Thyroid gland (tissue), 4 donors: ENCODE data around the gene BLM.

Experiments used
- CTCF ChIP-seq, 6 experiments: fragments of 200-600 bp in 3 of 6; fragments of 450-650 bp in 3 of 6; sonication (generic) in 3 of 6; IDR thresholded peaks; one replicate each; pipeline ENCODE4 v1.5.1; 2016 to 2019; ENCODE audit warnings: antibody characterized with exemption in 6 of 6, mild to moderate bottlenecking in 2 of 6, inconsistent platforms in 1 of 6, moderate library complexity in 1 of 6
- POLR2A ChIP-seq, 2 donors: fragments of 450-650 bp; IDR thresholded peaks; one replicate each; pipeline ENCODE4 v1.6.1; 2017; ENCODE audit warnings: antibody characterized with exemption in 2 of 2, mild to moderate bottlenecking in 2 of 2, moderate library complexity in 1 of 2

- TF ChIP-seq CTCF (IDR thresholded peaks at IDR 0.05) (no peak), POLR2A (IDR thresholded peaks at IDR 0.05) (no peak)
Observed at GRCh38 chr15:90718232-90718631, 1.1 kb downstream of the BLM start.
